ENCODE measurements around the gene EFTUD2.
A peak's percentile ranks its signal among the peaks of the same experiment; 100 is the strongest.
"Not testable (repeated sequence)": the region's sequence is repeated elsewhere in the genome, so short reads cannot be mapped to it uniquely, and the experiment has no call there.

The EFTUD2 gene

DNA sequence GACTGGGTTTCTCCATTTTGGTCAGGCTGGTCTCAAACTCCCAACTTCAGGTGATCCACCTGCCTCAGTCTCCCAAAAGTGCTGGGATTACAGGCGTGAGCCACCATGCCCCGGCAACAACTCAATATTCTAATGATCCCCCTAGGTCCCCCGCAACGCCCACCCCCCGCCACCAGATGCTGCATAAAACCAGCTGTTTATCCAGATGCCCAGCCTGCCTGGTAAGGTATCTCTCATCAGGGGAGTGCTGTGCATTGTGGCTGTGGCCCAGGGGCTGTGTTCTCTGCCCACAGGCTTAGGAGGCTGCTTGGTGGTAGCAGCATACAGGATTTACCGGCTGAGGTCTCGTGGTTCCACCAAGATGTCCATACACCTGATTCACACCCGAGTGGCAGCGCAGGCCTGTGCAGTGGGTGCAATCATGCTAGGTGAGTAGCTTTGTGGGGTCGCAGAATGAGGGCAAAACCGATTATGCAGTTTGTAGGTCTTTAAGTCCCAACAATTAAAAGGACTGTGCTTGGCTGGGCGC, 50.2 kb downstream of the EFTUD2 start:
- ATAC-seq = no peak
- DNase-seq = no peak

DNA sequence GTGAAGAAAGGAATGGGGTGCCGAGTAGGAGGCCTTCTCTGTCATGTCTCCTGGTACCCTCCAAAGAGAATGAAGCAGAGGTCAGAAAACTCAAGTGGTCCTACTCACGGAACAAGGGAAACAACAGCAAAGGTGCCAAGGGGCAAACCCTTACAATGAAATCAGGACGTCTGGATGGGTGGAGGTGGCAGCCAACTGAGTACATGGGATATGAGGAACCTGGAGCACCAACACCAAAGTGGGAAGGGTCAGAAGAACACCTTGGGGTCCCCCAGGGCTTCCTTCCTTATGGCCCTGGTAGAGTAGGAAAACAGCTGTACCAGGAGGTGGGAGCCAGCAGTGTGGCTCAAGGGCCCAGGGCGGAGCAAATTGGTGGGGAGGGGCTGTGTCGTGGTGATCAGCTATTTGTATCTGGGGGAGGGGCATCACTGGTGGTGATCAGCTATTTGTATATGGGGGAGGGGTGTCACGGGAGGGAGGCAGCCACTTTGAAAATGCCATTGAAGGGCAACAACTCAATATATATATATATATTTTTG, 50.9 kb downstream of the EFTUD2 start:
- DNase-seq (no peak), ATAC-seq (no peak)

DNA sequence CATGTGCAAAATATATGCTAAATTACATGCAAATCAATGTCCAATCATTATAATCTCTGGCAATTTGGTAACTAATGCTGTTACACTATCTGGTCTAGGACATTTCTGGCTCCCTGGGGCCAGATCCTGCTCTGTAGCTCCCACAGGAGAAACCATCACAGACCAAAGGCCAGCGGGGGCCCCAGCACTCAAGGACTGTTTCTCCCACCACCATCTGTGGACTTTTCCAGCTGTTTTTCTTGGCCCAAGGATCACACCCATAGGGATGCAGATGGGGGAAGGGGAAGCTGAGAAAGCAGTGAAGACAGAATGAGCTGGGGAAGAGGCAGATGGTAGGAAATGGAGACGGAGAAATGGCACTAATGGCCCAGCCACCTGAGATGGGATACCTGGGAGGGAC, 51.7 kb downstream of the EFTUD2 start, which contains the start of gene HIGD1B:
Gene HIGD1B (plus strand): TSS at position 298 of the 400 bp plus-strand sequence. CDS start 270 bp downstream, outside the sequence.
- ATAC-seq (no peak), DNase-seq (no peak)

DNA sequence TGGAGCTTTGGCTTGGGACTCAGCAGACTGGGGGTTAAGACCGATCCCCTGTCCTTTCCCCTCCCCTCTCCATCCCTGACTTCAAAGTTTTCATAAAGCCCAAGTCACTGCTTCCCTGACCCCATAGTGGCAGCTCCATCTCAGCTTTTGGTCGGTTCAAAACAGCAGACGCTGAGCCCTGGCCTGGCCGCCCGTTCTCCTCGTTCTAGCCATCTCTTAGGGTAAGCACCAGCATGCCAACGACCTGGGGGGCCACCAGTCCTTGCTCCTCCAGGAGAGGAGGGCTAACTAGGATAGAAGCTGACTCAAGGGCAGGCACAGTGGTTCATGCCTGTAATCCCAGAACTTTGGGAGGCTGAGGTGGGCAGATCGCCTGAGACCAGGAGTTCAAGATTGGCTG, 53.0 kb downstream of the EFTUD2 start:
- ATAC-seq = no peak

DNA sequence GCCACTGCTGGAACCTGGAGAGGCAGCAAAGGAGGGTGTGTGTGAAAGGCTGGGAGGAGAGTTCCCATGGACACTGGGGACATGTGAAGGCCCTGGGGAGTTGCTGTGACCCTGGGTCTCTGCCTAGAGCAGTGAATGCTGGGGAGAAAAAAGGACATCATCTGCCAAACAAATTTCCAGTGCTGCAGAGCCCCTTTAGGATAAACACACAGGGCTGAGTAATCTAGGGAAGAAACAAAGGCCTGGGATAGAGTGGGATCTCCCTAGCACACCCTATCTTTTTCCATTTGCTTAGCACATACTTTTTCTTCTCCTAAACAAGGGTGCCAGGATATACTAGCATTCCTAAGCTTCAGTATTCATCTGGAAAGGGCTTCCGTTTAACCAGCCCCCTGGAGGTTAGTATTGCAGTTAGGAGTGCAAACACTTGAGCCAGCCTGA, 54.8 kb downstream of the EFTUD2 start:
- ATAC-seq (no peak), DNase-seq (no peak)

More for the DNA sequence above, 53.0 kb downstream of the EFTUD2 start:
- no peak for DNase-seq

DNA sequence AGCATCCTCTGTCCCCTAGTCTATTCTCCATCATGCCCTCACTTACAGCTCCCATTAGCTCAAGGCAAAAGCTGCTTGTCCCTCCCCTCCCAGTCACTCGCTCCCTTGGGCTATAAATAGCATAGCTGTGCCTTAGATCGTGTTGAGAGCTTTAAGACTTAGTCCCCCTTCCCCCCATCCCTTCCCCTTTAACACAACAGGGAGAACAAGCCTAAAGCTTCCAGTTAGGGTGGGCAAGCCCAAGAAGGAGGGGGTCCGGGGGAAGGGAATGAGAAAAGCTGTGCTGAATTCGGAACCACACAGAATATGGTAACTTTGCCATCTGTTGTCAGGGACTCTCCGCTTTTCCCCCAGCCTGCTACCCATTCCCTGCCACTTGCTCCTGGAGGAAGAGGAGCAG, 56.5 kb downstream of the EFTUD2 start:
- ATAC-seq (no peak), DNase-seq (no peak)

DNA sequence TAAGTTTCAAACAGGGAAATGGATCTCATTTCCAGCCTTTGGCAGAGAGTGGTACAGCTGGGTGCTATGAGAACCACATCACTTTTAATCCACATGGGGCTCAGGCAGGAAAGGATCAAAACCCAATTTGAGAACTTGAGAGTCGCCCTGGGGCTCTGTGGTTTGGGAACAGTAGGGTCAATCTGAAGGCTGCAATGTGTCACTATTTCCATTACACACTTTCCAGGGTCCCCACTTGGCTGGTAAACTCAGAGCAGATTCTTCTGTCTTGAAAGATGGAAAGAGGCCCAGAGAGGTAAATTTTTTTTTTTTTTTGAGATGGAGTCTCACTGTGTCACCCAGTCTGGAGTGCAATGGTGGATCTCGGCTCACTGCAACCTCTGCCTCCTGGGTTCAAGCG, 58.3 kb downstream of the EFTUD2 start:
- ATAC-seq (peak; percentile 84), DNase-seq (peak; percentile 16)

DNA sequence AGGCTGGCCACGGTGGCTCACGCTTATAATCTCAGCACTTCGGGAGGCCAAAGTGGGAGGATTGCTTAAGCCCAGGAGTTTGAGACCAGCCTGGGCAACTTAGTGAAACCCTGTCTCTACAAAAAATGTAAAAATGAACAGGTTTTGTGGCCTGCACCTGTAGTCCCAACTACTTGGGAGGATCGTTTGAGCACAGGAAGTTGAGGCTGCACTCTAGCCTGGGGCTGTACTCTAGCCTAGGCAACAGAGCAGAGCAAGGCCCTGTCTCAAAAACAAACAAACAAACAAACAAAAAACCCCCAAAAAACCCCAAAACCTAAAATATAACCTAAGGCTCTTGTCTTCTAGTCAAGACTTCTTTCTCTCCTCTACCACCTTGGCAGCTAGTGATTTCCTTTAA, 59.0 kb downstream of the EFTUD2 start:
- DNase-seq (no peak), ATAC-seq (no peak)

DNA sequence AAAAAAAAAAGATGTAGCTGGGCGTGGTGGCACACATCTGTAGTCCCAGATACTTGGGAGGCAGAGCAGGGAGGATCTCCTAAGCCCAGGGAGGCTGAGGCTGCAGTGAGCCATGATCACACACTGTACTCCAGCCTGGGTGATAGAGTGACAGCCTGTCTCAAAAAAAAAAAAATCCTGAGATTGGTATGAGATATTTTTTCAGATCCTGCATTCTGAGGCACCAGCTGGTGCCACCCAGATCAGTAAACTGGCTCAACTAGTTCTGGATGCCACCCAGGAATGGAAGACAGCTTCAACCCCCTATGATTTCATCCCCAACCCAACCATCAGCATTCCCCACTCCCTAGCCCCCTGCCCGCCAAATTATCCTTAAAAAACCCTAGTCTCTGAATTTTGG, 62.0 kb downstream of the EFTUD2 start:
- ATAC-seq = no peak
- DNase-seq = no peak

DNA sequence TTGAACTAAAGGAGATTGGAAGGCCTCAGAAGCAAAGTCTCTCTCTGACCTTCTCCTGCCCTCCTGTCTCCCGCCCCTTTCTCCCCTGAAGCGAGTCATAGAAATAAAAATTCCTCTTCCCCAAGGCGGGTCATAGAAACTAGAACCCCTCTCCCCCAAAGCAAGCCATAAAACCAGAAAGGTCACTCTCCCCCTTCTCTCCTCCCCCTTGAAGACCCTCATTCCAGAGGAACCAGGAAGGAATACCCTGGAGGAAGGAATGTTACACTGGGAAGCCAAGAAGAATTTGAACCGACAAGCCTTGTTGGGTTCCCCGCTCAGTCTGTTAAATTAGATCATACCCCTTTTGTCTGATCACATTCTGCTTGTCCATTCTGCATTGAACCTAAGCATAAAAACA, 66.4 kb downstream of the EFTUD2 start:
- DNase-seq (no peak), ATAC-seq (no peak)

DNA sequence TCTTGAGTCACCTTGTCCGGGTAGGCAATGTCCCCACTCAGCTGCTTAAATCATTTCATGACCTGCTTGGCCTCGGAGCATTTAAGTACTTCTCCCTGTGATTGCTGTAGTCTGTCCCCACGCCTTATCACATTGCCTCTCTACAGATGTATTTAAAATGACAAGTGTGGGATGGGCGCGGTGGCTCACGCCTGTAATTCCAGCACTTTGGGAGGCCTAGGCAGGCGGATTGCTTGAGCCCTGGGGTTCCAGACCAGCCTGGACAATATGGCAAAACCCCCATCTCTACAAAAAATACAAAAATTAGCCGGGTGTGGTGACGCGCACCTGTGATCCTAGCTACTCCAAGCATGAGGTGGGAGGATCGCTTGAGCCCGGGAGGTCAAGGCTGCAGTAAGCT, 67.9 kb downstream of the EFTUD2 start:
- DNase-seq (no peak), ATAC-seq (no peak)

DNA sequence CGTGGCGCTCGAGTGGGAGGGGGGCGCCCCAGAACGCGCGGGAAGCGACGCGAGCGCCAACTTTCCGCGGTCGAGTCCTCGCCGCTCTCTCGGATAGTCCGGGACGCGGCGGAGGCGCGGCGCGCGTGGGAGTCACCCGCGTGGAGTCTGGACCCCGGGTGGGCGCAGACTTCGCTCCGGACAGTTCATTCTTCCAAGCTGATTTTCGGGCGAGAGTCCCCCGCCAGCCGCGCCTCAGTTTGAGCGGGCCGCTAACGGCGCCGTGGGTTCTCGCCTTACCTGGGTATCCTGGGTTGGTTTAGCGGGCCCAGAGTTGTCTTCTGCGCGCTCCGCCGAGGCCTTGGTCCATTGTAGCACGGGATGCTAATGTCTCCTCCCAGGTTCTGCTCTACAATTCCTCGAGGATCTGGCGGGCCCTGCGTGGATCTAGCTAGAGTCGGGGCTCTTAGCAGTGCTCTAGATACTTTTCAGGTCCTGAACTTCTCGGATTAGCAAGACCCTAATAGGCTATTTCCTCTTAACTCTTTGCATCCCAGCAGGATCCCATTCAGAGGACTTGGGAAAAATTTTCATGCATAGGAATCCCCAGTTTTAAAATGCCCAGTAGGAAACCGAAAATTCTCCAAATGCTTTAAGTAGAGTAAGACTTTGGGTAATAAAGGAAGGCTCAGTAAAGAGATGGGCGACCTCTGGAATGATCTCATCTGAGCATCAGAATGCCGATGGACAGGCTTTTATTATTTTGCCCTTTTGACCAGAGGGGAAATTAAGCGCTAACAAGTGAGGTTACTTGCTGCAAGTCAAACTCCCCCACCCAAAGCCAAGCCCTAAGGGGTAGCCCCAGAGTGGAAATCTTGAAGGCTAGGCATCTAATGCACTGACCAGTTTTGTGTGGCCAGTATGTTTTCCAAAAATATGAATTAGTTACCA, 68.6 kb downstream of the EFTUD2 start:
- no peak for DNase-seq

DNA sequence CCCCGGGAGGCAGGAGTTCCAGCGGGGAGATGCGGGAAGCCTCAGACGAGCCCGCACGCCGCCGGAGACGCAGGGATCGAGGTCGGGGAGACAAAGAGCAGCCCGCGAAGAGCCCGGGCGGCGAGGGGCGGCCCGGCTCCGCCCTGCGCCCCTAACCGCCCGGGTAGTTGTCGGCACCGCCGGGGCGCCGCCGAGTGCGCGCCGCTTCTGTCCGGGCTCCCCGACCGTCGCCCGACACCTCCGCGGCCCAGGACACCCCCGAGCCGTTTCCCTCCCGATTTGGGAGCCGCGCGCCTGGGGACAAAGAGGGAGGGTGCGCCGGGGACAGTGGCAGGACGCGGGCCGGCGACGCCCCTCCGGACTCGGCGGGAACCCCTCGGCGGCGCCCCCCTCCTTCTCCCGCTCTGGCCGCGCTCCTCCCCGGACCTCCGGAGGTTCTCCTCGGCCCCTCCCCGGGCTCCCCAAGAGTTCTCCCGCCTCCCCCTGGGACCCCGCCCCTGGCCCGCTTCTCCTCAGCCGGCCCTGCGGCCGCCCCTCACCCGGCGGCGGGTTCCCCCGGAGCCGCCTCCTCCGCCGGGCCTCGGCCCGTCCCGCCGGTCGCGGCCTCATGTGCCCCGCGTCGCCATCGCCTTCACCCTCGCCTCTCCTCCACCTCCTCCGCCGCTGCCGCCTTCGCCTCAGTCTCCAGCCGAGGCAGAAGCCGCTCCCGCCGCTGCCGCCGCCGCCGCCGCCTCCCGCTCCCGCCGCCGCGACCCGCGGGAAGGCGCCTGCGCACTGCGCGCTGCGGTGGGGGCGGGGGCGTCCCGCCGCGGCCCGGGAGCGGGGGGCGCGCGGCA, 69.5 kb downstream of the EFTUD2 start, which contains the start of gene GJC1:
Gene GJC1 (minus strand): TSS at position 765 of the 836 bp plus-strand sequence. CDS start 24,470 bp downstream, outside the sequence.
- peak; percentile 44 for DNase-seq
- ATAC-seq = peak; percentile 67

More for the DNA sequence above, 68.6 kb downstream of the EFTUD2 start:
- peak; percentile 10 for ATAC-seq

DNA sequence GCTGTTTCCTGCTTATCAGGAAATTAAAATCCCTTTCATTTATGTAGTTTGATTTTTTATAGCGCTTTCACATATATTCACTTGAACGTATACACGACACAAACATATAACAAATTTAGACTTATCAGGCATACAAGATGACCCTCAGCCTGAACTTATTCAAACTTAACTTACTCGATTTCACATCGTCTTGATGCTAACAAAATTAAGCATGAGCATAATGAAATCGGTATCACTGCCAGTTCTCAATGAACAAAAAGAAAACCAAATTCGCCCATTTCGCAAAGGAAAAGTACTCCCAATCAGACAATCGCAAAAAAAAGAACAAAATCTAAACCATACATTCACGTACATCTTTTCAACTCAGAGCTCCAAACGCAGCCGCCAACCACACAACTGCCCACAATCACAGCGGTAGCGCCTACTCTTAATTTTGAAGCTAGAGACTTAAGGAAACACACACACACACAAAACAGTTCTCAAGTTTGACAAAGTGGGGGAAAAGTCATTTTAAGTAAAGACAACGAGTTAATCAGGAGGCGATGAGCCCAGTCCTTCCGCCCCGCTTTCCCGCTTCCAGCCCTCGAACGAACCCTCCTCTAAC, 70.2 kb downstream of the EFTUD2 start:
- DNase-seq (peak; percentile 29), ATAC-seq (no peak)

DNA sequence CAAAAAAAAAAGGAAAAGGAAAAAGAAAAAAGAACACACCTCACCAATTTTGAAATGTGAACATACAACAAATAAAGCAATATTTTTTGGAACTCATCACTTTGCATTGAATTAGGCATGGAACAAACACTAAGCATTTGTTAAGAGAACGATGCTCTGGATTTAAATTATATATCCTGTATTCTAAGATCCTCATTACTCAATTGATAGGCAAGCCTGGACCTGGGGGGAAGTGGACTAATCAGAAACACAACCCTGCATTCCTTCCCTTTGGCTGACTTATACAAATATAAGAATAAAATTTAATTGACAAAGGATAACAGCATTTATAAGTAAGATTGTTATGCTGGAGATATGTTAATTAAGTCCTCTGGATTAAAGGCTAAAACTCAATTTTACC, 71.4 kb downstream of the EFTUD2 start:
- no peak for ATAC-seq
- DNase-seq = no peak

DNA sequence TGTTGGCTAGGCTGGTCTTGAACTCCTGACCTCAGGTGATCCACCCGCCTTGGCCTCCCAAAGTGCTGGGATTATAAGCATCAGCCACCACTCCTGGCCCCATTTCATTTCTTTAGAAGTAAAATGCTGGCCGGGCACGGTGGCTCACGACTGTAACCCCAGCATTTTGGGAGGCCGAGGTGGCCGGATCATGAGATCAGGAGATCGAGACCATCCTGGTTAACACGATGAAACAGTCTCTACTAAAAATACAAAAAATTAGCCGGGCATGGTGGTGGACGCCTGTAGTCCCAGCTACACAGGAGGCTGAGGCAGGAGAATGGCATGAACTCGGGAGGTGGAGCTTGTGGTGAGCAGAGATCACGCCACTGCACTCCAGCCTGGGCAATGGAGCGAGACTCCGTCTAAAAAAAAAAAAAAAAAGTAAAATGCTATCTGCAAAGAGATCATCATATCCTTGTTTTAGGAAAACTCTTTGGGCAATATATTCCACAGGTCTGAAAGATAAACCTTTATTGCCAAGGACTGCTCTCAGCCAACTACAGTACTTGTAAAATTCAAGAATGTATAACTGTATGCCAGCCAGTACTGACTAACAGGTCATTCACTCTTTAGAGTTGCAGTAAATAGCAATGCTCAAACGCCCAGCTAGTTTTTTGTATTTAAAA, 73.0 kb downstream of the EFTUD2 start:
- no peak for DNase-seq
- ATAC-seq = no peak

DNA sequence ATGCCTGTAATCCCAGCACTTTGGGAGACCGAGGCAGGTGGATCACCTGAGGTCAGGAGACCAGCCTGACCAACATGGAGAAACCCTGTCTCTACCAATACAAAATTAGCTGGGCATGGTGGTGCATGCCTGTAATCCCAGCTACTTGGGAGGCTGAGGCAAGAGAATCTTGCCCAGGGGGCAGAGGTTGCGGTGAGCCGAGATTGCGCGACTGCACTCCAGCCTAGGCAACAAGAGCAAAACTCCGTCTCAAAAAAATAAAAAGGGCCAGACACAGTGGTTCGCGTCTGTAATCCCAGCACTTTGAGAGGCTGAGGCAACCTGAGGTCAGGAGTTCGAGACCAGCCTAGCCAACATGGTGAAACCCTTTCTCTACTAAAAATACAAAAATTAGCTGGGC, 74.0 kb downstream of the EFTUD2 start:
- not testable (repeated sequence) for ATAC-seq, DNase-seq

DNA sequence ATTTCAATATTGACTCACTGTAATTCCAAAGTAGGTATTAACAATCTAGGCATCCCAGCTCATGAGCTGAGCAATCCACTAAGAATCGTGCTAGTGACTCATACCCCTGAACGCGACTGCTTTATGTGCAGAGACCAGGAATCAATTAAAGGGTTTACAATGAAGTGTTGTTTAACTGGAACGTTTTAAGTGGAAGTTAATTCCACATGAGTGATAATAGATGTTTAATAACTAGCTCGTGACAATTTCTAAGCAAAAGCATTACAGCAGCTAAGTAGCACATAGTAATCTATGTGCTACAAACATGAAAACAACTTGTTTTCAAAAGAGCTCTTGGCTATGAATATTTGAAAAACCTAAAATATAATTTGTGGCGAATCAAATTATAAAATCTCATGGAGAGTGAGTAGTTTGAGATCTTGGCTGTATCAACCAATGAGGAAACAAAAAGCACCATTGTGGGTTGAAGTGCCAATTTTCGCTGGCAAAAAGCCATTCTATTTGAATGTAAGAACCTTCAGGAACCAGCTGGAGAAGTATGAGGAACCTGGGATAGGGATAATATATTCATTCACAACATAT, 78.5 kb downstream of the EFTUD2 start:
- no peak for DNase-seq
- ATAC-seq = no peak

DNA sequence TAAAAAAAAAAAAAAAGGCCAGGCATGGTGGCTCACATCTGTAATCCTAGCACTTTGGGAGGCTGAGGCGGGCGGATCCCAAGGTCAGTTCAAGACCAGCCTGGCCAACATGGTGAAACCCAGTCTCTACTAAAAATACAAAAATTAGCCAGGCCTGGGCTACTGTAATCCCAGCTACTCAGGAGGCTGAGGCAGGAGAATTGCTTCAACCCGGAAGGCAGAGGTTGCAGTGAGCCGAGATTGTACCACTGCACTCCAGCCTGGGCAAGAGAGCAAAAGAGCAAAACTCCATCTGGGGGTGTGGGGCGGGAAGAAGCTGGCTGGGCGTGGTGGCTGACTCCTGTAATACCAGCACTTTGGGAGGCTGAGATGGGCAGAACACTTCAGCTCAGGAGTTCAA, 80.7 kb downstream of the EFTUD2 start:
- DNase-seq, ATAC-seq: not testable (repeated sequence)

DNA sequence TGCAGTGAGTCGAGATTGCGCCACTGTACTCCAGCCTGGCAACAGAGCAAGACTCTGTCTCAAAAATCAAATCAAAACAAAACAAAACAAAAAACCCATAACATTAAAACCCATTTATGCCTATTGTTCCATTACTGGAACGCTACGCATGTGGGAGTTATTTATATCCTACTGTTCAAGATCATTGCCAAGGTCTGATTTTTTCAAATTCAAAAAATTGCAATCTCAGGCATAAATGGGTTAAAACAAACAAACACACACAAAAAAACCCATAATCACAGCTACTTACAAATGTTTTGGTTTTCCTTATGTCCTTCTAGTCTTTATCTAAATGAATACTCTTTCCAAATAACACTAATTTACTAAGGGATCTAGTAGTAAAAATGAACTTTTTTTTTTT, 87.0 kb downstream of the EFTUD2 start:
- ATAC-seq (no peak), DNase-seq (no peak)

Measured in stimulated activated naive CD8-positive, alpha-beta T cell treated with anti-CD3 and anti-CD28 coated beads, Interleukin-15, Interleukin-2, amounts not matched to agents 100 U/mL and 50 U/mL, for 24 hours (primary cell).